HG03196 (cell line): ENCODE measurements around the gene TRIM17.

Experiments
- ATAC-seq: cut with Tn5 transposase; IDR thresholded peaks from one replicate; pipeline ENCODE4 v1.9.1; 2021; ENCODE audit not compliant: unreplicated experiment

The TRIM17 gene

GRCh38 chr1:228404107-228404720 lies 12.4 kb downstream of the TRIM17 start:
- ATAC-seq: no peak

- no peak for ATAC-seq
Observed at GRCh38 chr1:228403231-228403631, 13.4 kb downstream of the TRIM17 start.

- ATAC-seq: no peak
Observed at GRCh38 chr1:228402641-228403025, 14.0 kb downstream of the TRIM17 start.

GRCh38 chr1:228401782-228402640 lies 14.7 kb downstream of the TRIM17 start:
- ATAC-seq: no peak

- ATAC-seq: no peak
Observed at GRCh38 chr1:228400692-228401454, 15.8 kb downstream of the TRIM17 start.

- ATAC-seq: no peak
Observed at GRCh38 chr1:228400237-228400651, 16.4 kb downstream of the TRIM17 start.

GRCh38 chr1:228399531-228400236 lies 17.0 kb downstream of the TRIM17 start:
- ATAC-seq: no peak

GRCh38 chr1:228398741-228399461 lies 17.8 kb downstream of the TRIM17 start:
- no peak for ATAC-seq

- no peak for ATAC-seq
Observed at GRCh38 chr1:228397966-228398365, 18.7 kb downstream of the TRIM17 start.

- ATAC-seq: no peak
Observed at GRCh38 chr1:228396770-228397662, 19.6 kb downstream of the TRIM17 start.

GRCh38 chr1:228394571-228395394 lies 21.9 kb downstream of the TRIM17 start:
- ATAC-seq: no peak

- ATAC-seq: no peak
Observed at GRCh38 chr1:228393811-228394570, 22.7 kb downstream of the TRIM17 start.

GRCh38 chr1:228393268-228393701 lies 23.4 kb downstream of the TRIM17 start:
- no peak for ATAC-seq

GRCh38 chr1:228392111-228392936 lies 24.3 kb downstream of the TRIM17 start:
- ATAC-seq: no peak

- no peak for ATAC-seq
Observed at GRCh38 chr1:228391411-228392020, 25.1 kb downstream of the TRIM17 start.

GRCh38 chr1:228390649-228391048 lies 26.0 kb downstream of the TRIM17 start:
- ATAC-seq: no peak
